GM23338 (cell line): Measurements from ENCODE around the gene RASA3. TPM values are rescaled to one million over a fixed set of nuclear protein-coding genes. Genes with fewer than 3 reads are reported as not detected.

Experiments used
- ATAC-seq: fragments of 200-7000 bp; cut with Tn5 transposase; 3 replicates; pipeline ENCODE4 v1.9.1; 2020
- DNase-seq: peaks from one replicate; pipeline ENCODE4 v3.0.0-alpha.2; 2015; ENCODE audit warnings: low spot score
- H2AFZ ChIP-seq: fragments of 200-600 bp; sonication (generic); 2 replicates; pipeline ENCODE4 v1.8.0; 2016; ENCODE audit warnings: antibody characterized with exemption, mild to moderate bottlenecking, moderate library complexity
- H3F3A ChIP-seq: fragments of 200-600 bp; sonication (generic); replicated peaks from 2 replicates; pipeline ENCODE4 v1.8.0; 2017; ENCODE audit warnings: antibody characterized with exemption, mixed run types, low read depth
- H3K27ac ChIP-seq: fragments of 200-600 bp; sonication (generic); 2 replicates; pipeline ENCODE4 v1.6.1; 2016; ENCODE audit warnings: low read depth
- H3K27me3 ChIP-seq: fragments of 200-600 bp; sonication (generic); 2 replicates; pipeline ENCODE4 v1.8.0; 2016; ENCODE audit warnings: mild to moderate bottlenecking, mixed run types, moderate library complexity; ENCODE audit not compliant: insufficient read depth
- H3K36me3 ChIP-seq: fragments of 200-600 bp; sonication (generic); 2 replicates; pipeline ENCODE4 v1.8.0; 2016; ENCODE audit warnings: mild to moderate bottlenecking; ENCODE audit not compliant: insufficient read depth
- H3K4me1 ChIP-seq: fragments of 200-600 bp; sonication (generic); 2 replicates; pipeline ENCODE4 v1.8.0; 2016; ENCODE audit warnings: mild to moderate bottlenecking, moderate library complexity; ENCODE audit not compliant: insufficient read depth
- H3K4me2 ChIP-seq: fragments of 200-600 bp; sonication (generic); 2 replicates; pipeline ENCODE4 v1.7.1; 2017; ENCODE audit warnings: mixed run types
- H3K4me3 ChIP-seq: fragments of 200-600 bp; sonication (generic); 2 replicates; pipeline ENCODE4 v1.6.1; 2016; ENCODE audit warnings: mixed run types
- H3K79me2 ChIP-seq: fragments of 200-600 bp; sonication (generic); replicated peaks from 2 replicates; pipeline ENCODE4 v1.8.0; 2017; ENCODE audit warnings: mild to moderate bottlenecking; ENCODE audit not compliant: insufficient read depth
- H3K9me2 ChIP-seq: fragments of 200-600 bp; sonication (generic); 2 replicates; pipeline ENCODE4 v1.8.0; 2017; ENCODE audit not compliant: insufficient read depth
- H4K20me1 ChIP-seq: fragments of 200-600 bp; sonication (generic); replicated peaks from 2 replicates; pipeline ENCODE4 v1.8.0; 2017; ENCODE audit warnings: mild to moderate bottlenecking; ENCODE audit not compliant: insufficient read depth
- H3K27ac Mint-ChIP-seq: 2 replicates; pipeline ENCODE4 v1.8.0; 2020; ENCODE audit warnings: inconsistent platforms, mild to moderate bottlenecking, moderate library complexity, mixed read lengths
- H3K27me3 Mint-ChIP-seq: 3 replicates; pipeline ENCODE4 v1.8.0; 2022; ENCODE audit warnings: low read depth, mild to moderate bottlenecking, moderate library complexity, mixed read lengths, inconsistent platforms; ENCODE audit not compliant: insufficient read depth, poor library complexity
- H3K36me3 Mint-ChIP-seq: 3 replicates; pipeline ENCODE4 v1.8.0; 2021; ENCODE audit warnings: low read depth, mild to moderate bottlenecking, inconsistent platforms, moderate library complexity, mixed read lengths
- H3K4me1 Mint-ChIP-seq: 3 replicates; pipeline ENCODE4 v1.8.0; 2020; ENCODE audit warnings: mild to moderate bottlenecking, inconsistent platforms, mixed read lengths
- H3K4me3 Mint-ChIP-seq: 3 replicates; pipeline ENCODE4 v1.8.0; 2021; ENCODE audit warnings: moderate library complexity, mild to moderate bottlenecking, inconsistent platforms, mixed read lengths
- H3K9me3 Mint-ChIP-seq: 3 replicates; pipeline ENCODE4 v1.8.0; 2020; ENCODE audit warnings: moderate library complexity, mild to moderate bottlenecking, inconsistent platforms, mixed read lengths
- EZH2phosphoT487 ChIP-seq: fragments of 200-600 bp; sonication (generic); IDR thresholded peaks from one replicate; pipeline ENCODE4 v1.8.1; 2018; ENCODE audit warnings: antibody characterized with exemption; ENCODE audit not compliant: unreplicated experiment
- JUNB ChIP-seq: IDR thresholded peaks from one replicate; pipeline ENCODE4 v1.6.1; 2016; ENCODE audit warnings: antibody characterized with exemption; ENCODE audit not compliant: unreplicated experiment
- POLR2AphosphoS5 ChIP-seq: IDR thresholded peaks from 2 replicates; pipeline ENCODE4 v1.6.1; 2016; ENCODE audit warnings: antibody characterized with exemption, low read depth
- STAT1 ChIP-seq: IDR thresholded peaks from one replicate; pipeline ENCODE4 v1.6.1; 2016; ENCODE audit warnings: antibody characterized with exemption; ENCODE audit not compliant: unreplicated experiment
- ZNF114 ChIP-seq: fragments of 250-450 bp; sonication (Bioruptor Pico); IDR thresholded peaks from 2 replicates; pipeline ENCODE4 v1.5.0; 2020; ENCODE audit warnings: mild to moderate bottlenecking, moderate library complexity
- ZNF331 ChIP-seq: fragments of 250-450 bp; sonication (Bioruptor Pico); IDR thresholded peaks from 2 replicates; pipeline ENCODE4 v1.5.0; 2020; ENCODE audit warnings: low read depth, mild to moderate bottlenecking, moderate library complexity
- polyA plus RNA-seq: library from polyadenylated mRNA; unstranded; fragments of >200 nt; fragmentation: Nextera tagmentation; extraction: Ambion mirVana; gene quantifications from 2 replicates; pipeline ENCODE4 v1.2.1, GENCODE V29; 2016
- total RNA-seq: library from RNA; depleted of rRNA; stranded (reverse); fragments of >200 nt; shearing (Covaris generic); gene quantifications from 2 replicates; pipeline ENCODE4 v1.2.3, GENCODE V29; 2014
- TF ChIP-seq, protein P1 (sequence below), 2 experiments: fragments of 200-600 bp in 1 of 2; sonication (generic) in 1 of 2; conservative IDR thresholded peaks; 2 replicates each; pipeline versions ENCODE4 v1.5.1 to v1.6.1; 2016 to 2017; ENCODE audit warnings: antibody characterized with exemption in 2 of 2, low read depth in 2 of 2, mild to moderate bottlenecking in 2 of 2, moderate library complexity in 1 of 2
- TF ChIP-seq, protein P2 (sequence below): IDR thresholded peaks from one replicate; pipeline ENCODE4 v1.6.1; 2018; ENCODE audit warnings: antibody characterized with exemption; ENCODE audit not compliant: unreplicated experiment
- TF ChIP-seq, protein P3 (sequence below): fragments of 250-450 bp; sonication (Bioruptor Pico); IDR thresholded peaks from 2 replicates; pipeline ENCODE4 v1.5.0; 2020; ENCODE audit warnings: mild to moderate bottlenecking, moderate library complexity

The RASA3 gene
- total and polyA plus RNA-seq, 2 experiments from 2014 or later: 11.2 to 20.7 TPM

DNA sequence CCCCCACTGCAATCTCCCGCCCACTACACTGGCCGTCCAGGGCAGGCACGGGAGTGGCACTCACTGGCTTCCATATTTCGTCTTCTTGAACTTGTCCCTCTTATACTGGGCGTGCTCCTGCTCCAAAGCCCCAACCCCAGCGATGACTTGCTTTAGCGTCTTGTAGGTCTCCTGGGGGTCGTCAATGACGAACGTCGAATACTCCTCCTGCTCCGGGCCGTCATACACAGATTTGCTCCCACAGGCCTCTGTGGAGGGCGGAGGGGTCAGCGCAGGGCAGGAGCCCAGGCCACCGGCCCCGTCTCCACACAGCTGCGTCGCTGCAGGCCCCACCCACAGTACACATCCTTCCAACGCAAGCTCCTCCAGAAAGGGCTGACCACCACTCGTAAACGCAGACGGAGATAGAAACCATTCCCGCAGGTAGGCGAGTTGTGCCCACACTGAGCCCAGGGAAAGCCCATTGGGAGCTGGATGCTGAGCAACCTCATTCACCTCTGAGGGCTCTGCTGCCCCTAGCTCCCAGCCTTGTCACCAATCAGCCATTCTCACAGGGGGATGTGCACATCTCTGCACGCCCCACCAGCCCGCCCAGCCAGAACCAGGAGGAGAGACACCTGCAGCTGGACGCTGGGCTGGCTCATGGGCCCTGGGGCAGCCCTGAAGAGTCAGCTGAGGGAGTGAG, 150.7 kb downstream of the RASA3 start (continued):
- TF ChIP-seq, protein P1, sequence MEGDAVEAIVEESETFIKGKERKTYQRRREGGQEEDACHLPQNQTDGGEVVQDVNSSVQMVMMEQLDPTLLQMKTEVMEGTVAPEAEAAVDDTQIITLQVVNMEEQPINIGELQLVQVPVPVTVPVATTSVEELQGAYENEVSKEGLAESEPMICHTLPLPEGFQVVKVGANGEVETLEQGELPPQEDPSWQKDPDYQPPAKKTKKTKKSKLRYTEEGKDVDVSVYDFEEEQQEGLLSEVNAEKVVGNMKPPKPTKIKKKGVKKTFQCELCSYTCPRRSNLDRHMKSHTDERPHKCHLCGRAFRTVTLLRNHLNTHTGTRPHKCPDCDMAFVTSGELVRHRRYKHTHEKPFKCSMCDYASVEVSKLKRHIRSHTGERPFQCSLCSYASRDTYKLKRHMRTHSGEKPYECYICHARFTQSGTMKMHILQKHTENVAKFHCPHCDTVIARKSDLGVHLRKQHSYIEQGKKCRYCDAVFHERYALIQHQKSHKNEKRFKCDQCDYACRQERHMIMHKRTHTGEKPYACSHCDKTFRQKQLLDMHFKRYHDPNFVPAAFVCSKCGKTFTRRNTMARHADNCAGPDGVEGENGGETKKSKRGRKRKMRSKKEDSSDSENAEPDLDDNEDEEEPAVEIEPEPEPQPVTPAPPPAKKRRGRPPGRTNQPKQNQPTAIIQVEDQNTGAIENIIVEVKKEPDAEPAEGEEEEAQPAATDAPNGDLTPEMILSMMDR (conservative IDR thresholded peaks at IDR 0.05; ENCODE audit: low read depth in 2 of 2): no peak
- TF ChIP-seq, protein P2, sequence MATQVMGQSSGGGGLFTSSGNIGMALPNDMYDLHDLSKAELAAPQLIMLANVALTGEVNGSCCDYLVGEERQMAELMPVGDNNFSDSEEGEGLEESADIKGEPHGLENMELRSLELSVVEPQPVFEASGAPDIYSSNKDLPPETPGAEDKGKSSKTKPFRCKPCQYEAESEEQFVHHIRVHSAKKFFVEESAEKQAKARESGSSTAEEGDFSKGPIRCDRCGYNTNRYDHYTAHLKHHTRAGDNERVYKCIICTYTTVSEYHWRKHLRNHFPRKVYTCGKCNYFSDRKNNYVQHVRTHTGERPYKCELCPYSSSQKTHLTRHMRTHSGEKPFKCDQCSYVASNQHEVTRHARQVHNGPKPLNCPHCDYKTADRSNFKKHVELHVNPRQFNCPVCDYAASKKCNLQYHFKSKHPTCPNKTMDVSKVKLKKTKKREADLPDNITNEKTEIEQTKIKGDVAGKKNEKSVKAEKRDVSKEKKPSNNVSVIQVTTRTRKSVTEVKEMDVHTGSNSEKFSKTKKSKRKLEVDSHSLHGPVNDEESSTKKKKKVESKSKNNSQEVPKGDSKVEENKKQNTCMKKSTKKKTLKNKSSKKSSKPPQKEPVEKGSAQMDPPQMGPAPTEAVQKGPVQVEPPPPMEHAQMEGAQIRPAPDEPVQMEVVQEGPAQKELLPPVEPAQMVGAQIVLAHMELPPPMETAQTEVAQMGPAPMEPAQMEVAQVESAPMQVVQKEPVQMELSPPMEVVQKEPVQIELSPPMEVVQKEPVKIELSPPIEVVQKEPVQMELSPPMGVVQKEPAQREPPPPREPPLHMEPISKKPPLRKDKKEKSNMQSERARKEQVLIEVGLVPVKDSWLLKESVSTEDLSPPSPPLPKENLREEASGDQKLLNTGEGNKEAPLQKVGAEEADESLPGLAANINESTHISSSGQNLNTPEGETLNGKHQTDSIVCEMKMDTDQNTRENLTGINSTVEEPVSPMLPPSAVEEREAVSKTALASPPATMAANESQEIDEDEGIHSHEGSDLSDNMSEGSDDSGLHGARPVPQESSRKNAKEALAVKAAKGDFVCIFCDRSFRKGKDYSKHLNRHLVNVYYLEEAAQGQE: no peak
- no peak for TF ChIP-seq JUNB

DNA sequence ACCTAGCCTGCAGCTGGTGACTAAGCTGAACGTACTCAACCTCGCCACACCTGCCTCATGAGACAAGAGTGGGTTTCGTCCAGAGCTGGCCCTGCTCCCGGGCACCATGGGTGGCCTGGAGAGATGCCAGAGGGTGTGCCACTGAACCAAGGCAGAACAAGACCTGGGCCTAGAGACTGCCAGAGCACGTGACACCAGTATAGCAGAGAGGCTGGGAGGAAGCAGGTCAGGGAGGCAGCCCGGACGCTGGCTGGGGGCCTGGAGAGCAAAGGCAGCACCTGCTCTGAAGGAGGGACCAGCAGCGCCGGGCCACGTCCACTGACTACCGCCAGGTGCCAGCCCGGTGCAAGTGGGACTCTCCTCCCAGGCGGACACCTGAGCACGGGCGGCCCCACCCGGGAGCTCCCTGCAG, 151.2 kb downstream of the RASA3 start:
- H3K4me1 Mint-ChIP-seq: no peaks in the 10 kb centered on the region; the same call in 2 of the 3 replicates
- H3K4me1 ChIP-seq: no peaks in the 10 kb centered on the region
- H3K27ac Mint-ChIP-seq: no peak overlapping the region
- no peaks in the 10 kb centered on the region for H3K79me2 ChIP-seq
- H4K20me1 ChIP-seq: no peaks in the 10 kb centered on the region
- no peaks in the 10 kb centered on the region; the same call in 1 of the 2 replicates for H3K36me3 ChIP-seq
- H3K36me3 Mint-ChIP-seq: peaks cover 28% of the 10 kb centered on the region
- no peaks in the 10 kb centered on the region for H3F3A ChIP-seq
- H3K9me2 ChIP-seq: no peaks in the 10 kb centered on the region
- H3K9me3 Mint-ChIP-seq: peaks cover 4% of the 10 kb centered on the region; the same call in 1 of the 3 replicates
- H3K27ac ChIP-seq: no peak overlapping the region
- DNase-seq (no peak), ATAC-seq (no peak)
- H3K4me3 Mint-ChIP-seq: no peak overlapping the region
- H3K4me3 ChIP-seq: no peak overlapping the region
- H3K27me3 Mint-ChIP-seq: no peaks in the 10 kb centered on the region
- no peaks in the 10 kb centered on the region for H3K27me3 ChIP-seq
- H3K4me2 ChIP-seq: no peak overlapping the region
- no peak overlapping the region for H2AFZ ChIP-seq
- TF ChIP-seq ZNF331 (CRISPR knock-in tag) (no peak), EZH2phosphoT487 (no peak), ZNF114 (CRISPR knock-in tag) (no peak), JUNB (no peak), STAT1 (no peak), POLR2AphosphoS5 (no peak)
- TF ChIP-seq, protein P3, sequence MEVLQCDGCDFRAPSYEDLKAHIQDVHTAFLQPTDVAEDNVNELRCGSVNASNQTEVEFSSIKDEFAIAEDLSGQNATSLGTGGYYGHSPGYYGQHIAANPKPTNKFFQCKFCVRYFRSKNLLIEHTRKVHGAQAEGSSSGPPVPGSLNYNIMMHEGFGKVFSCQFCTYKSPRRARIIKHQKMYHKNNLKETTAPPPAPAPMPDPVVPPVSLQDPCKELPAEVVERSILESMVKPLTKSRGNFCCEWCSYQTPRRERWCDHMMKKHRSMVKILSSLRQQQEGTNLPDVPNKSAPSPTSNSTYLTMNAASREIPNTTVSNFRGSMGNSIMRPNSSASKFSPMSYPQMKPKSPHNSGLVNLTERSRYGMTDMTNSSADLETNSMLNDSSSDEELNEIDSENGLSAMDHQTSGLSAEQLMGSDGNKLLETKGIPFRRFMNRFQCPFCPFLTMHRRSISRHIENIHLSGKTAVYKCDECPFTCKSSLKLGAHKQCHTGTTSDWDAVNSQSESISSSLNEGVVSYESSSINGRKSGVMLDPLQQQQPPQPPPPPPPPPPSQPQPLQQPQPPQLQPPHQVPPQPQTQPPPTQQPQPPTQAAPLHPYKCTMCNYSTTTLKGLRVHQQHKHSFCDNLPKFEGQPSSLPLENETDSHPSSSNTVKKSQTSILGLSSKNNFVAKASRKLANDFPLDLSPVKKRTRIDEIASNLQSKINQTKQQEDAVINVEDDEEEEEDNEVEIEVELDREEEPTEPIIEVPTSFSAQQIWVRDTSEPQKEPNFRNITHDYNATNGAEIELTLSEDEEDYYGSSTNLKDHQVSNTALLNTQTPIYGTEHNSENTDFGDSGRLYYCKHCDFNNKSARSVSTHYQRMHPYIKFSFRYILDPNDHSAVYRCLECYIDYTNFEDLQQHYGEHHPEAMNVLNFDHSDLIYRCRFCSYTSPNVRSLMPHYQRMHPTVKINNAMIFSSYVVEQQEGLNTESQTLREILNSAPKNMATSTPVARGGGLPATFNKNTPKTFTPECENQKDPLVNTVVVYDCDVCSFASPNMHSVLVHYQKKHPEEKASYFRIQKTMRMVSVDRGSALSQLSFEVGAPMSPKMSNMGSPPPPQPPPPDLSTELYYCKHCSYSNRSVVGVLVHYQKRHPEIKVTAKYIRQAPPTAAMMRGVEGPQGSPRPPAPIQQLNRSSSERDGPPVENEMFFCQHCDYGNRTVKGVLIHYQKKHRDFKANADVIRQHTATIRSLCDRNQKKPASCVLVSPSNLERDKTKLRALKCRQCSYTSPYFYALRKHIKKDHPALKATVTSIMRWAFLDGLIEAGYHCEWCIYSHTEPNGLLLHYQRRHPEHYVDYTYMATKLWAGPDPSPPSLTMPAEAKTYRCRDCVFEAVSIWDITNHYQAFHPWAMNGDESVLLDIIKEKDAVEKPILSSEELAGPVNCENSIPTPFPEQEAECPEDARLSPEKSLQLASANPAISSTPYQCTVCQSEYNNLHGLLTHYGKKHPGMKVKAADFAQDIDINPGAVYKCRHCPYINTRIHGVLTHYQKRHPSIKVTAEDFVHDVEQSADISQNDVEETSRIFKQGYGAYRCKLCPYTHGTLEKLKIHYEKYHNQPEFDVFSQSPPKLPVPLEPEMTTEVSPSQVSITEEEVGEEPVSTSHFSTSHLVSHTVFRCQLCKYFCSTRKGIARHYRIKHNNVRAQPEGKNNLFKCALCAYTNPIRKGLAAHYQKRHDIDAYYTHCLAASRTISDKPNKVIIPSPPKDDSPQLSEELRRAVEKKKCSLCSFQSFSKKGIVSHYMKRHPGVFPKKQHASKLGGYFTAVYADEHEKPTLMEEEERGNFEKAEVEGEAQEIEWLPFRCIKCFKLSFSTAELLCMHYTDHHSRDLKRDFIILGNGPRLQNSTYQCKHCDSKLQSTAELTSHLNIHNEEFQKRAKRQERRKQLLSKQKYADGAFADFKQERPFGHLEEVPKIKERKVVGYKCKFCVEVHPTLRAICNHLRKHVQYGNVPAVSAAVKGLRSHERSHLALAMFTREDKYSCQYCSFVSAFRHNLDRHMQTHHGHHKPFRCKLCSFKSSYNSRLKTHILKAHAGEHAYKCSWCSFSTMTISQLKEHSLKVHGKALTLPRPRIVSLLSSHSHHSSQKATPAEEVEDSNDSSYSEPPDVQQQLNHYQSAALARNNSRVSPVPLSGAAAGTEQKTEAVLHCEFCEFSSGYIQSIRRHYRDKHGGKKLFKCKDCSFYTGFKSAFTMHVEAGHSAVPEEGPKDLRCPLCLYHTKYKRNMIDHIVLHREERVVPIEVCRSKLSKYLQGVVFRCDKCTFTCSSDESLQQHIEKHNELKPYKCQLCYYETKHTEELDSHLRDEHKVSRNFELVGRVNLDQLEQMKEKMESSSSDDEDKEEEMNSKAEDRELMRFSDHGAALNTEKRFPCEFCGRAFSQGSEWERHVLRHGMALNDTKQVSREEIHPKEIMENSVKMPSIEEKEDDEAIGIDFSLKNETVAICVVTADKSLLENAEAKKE (CRISPR knock-in tag): no peak
- TF ChIP-seq, protein P2: no peak
